ENCODE data around the gene BBIP1. TPM values are rescaled to one million over a fixed set of nuclear protein-coding genes. Genes with fewer than 3 reads are reported as not detected.

Gene BBIP1
- total and polyA plus RNA-seq, 11 donors = 19.3 to 32.4 (median 25.8) TPM

DNA sequence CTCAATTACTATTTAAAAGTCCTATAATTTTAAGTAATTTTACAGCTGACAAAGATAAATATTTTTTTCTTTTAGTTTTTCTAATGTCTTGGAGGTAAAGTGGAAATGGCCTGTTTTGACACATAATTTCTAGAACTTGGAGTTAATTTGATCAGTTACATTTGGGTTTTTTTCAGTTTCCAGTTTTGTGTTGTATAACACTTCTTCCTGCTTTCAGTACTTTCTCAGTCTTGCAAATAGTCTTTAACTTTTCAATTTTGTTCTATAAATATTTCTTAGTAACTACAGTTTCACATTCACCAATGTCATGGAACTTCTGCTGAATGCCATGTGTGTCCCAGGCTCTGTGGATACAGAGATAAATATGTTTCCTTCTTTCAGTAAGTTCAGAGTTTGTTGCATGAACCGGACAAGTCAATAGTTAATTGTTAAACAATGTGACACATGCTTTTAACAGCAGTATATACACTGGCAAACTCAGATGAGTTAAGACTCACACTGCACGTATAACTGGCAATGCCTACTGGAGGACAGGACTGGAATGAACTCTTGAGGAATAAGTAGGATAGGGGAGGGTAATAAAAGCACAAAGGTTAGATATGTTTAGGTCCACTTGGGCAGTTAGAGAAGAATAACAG lies 5.0 kb upstream of the BBIP1 start:
- no peaks in the 10 kb centered on the region for H3K9me3 ChIP-seq
- no peaks in the 10 kb centered on the region for H3K27me3 ChIP-seq
- TF ChIP-seq POLR2A (IDR thresholded peaks at IDR 0.05) = no peak
- TF ChIP-seq CTCF (IDR thresholded peaks at IDR 0.05) = no peak
- H3K4me3 ChIP-seq = no peak overlapping the region
- peaks cover 4 to 63% (median 39%) of the 10 kb centered on the region in 12 donors for H3K4me1 ChIP-seq
- ATAC-seq (no peak), DNase-seq (no peak)
- 38 to 44% (median 41%) methylated on average over 2 of the region's 2 CpGs for WGBS, 4 donors
- intact Hi-C loops (cut with DNase I) = loop anchor here in 4 of 10 donors (5.0 to 10.0 kb wide), 3 partner anchors 61 to 438 kb away; no protein-coding TSS in a partner anchor
- H3K27ac ChIP-seq = peak overlapping the region in 1 of 12 donors; percentile 16
- no peaks in the 10 kb centered on the region for H3K36me3 ChIP-seq

DNA sequence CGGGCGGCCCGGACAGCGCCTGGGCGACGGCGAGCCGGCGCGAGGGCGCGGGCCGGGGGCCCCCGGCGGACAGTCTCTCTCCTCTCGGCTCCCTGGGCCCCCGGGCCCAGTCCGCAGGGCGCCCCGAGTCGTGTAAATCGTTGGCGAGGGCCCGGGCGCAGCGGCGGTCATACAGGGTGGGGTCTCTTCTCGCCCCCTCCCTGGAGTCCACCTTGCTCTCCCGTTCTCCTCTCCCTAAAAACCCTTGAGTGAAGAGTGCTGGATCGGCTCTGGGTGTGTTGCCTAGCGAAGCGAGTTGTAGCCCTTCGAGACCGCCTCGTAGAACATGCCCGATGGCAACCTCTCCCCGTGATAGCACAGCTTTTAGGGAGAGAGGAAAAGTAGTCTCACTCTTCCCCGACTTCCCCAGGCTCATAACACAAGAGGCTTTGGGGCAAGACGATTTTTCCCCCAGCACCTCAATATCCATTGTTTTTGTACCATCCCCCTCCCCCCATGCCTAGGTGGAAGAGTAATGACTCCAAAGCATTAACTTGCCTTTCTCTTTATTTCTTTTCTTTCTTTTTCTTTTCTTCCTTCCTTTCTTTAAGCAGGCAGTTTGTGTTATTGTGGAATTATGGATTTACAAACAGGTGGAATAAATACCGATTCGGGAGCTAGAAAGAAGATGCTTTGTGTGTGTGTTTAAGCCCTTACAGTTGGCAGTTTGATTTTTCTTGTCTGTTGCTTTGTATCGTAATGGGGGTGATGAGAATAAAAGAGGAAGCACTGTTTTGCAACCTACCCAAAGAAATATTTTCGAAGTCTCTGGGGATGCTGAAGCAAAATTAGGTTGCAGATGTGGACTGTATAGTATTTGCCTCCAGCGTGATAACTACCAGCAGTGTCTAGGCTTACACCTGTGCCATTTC lies 1.2 kb upstream of the BBIP1 start:
- intact Hi-C loops (cut with DNase I) = loop anchor here in 5 of 10 donors (2.0 to 10.0 kb wide), 4 partner anchors 47 to 442 kb away; no protein-coding TSS in a partner anchor
- TF ChIP-seq POLR2A (IDR thresholded peaks at IDR 0.05) = no peak
- TF ChIP-seq CTCF (IDR thresholded peaks at IDR 0.05) = no peak
- ATAC-seq (no peak), DNase-seq (peak in 4 of 5 donors; percentile 28 to 40 (median 34))
- 0 to 1% (median 0%) methylated on average over 16 to 44 of the region's 44 CpGs for WGBS, 4 donors
- peaks cover 4 to 60% (median 44%) of the 10 kb centered on the region in 12 donors for H3K4me1 ChIP-seq
- H3K36me3 ChIP-seq = peaks cover 0 to 7% (median 0%) of the 10 kb centered on the region in 9 donors
- no peaks in the 10 kb centered on the region for H3K9me3 ChIP-seq
- H3K4me3 ChIP-seq = peak overlapping the region; percentile 59 to 90 (median 75)
- H3K27me3 ChIP-seq = no peaks in the 10 kb centered on the region
- peak overlapping the region; percentile 87 to 99 (median 93) for H3K27ac ChIP-seq

- TF ChIP-seq POLR2A (IDR thresholded peaks at IDR 0.05) (peak in 1 of 2 donors; percentile 83), CTCF (IDR thresholded peaks at IDR 0.05) (peak in 8 of 12 donors; percentile 4 to 53 (median 34))
- intact Hi-C loops (cut with DNase I) = loop anchor here in 1 of 10 donors (2.0 kb wide), 1 partner anchor 47 kb away; no protein-coding TSS in a partner anchor
- Histone ChIP-seq H3K36me3 (peaks cover 0 to 7% (median 0%) of the 10 kb centered on the region in 9 donors), H3K4me3 (peak within 1 kb of the TSS; percentile 62 to 90 (median 76)), H3K27me3 (no peaks in the 10 kb centered on the region), H3K4me1 (peaks cover 4 to 52% (median 44%) of the 10 kb centered on the region in 12 donors), H3K9me3 (no peaks in the 10 kb centered on the region), H3K27ac (peak within 1 kb of the TSS; percentile 94 to 100 (median 99))
- ATAC-seq = peak; percentile 1 to 59 (median 28)
- 0 to 3% (median 1%) methylated on average over 15 to 61 of the region's 61 CpGs for WGBS, 4 donors
- DNase-seq = peak; percentile 99 to 100 (median 99)
These were observed 460 bp upstream of the BBIP1 start, which contains the start of gene SHOC2 for GRCh38 chr10:110919349-110919931. SHOC2 (plus strand) TSS chr10:110919604; CDS start chr10:110964359, 44,755 bp downstream.

Data from heart left ventricle (tissue), 16 donors.